SHP77 (cell line): ENCODE results near the gene PREP.
"Not testable (repeated sequence)": the region's sequence is repeated elsewhere in the genome, so short reads cannot be mapped to it uniquely, and the experiment has no call there.

Source experiments
- DNase-seq, 2 experiments: peaks; one replicate each; lab custom pipeline; 2025; lab: John Stamatoyannopoulos, UW

PREP gene

DNA sequence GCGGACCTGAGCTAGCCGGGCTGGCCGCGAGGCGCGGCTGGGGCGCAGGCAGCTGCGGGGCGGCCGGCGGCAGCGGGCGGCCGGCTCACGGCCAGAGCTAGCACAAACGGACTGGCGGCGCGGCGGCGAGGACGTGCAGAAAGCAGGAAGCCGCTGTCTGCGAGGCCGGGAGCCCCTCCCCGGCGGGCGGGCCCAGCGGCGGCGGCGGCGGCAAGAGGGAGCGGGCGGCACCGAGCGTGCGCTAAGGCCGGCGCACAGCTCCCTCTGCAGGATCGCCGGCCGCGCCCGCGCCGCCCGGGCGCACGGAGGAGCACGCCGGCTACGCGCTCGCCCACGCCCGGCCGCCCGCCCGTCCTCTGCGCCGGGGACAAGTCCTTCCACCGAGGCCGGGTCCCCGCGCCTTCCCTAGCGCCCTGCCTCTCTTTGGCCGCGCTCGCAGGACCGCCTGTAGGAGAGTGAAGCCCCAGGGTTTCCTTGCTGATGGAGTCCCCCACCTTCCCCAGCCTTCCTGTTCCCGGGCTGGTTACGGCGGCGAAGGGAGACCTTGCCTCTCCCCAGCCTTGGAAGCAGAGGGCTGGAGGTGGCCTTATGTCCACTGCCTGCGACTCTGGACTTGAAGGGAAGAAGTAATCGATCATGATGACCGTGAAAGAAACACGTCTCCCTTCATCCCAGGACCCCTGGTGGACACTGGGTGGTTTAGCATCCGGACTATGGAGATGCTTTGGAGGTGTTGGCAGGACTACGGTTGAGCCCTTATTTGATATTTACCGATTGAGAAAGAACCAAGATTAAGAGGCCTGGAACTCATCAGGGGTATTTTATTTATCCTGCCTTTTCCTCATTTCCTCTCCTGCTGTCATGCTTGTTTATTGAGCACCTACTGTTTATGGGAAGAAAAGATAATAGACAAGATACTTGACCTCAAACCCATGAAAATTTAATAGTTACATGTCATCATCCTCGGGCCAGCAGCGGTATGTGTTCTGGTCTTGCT, at the start of gene PREP:
Gene PREP (minus strand): TSS at position 144 of the 997 bp plus-strand sequence. CDS start 191 bp downstream, outside the sequence.
- DNase-seq = peak; percentile 51 to 62

DNA sequence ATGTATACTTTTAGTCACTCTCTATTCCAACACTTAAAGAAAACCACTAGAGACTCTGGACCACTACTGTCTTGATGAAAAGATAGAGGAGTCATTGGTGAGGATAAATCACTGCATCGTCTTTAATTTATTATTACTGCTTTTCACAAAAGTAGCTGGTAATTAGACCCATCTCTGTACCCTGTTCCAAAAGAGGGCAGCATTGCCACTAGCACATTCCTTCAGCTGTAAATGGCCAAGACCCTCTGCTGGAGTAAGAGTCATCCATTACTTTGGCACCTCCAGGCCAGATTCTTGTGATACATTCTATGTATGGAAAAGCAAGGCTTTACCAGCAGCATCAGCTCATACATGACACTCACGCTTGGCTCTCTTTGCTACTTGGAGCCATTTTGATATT, 49.5 kb upstream of the PREP start:
- no peak for DNase-seq

DNA sequence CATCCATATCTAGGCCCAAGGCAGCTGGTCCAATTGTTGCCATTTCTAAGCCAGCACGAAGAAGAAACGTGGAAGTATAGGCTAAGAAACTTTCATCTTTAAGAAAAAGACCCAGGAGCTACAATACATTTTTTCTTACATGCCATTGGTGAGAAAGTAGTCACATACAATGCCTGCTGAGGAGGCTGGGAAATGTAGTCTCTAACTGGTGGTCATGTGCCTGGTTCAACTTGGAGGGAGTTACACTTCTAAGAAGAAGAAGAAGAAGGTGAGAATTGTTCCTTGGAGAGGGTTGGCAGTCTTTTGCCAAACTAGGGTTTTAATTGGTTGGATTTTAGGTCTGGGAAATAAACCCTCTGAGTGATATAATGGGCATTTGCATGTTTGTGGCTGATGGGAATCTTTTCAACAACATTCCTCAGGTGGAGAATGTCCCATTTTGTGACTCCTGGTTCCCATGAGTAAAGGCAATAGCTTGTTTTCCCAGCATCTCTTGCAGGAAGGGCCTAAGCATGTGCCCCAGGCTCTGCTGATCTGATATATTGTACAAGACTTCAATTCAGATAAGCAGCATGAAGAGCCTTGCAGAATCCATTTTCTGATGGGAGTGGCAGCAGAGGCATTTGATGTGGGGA, 47.0 kb upstream of the PREP start:
- DNase-seq = no peak

DNA sequence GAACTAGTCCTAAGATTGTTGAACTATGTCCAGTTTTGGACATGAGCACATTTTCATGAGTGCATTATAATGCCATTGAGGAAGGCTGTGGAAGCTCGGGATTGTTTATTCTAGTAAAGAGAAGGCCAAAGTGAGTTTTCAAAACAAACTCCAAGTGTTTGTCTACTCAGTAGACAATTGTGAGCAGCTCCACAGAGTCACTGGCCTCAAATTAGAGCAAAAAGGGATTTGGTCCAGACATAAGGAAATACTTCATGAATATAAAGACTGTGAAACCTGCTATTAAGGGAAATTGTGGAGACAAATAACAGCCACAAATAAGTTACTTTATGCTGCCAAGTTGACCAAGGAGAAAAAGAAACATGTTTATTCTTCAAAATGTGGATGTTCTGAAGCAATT, 42.6 kb upstream of the PREP start:
- DNase-seq = no peak

DNA sequence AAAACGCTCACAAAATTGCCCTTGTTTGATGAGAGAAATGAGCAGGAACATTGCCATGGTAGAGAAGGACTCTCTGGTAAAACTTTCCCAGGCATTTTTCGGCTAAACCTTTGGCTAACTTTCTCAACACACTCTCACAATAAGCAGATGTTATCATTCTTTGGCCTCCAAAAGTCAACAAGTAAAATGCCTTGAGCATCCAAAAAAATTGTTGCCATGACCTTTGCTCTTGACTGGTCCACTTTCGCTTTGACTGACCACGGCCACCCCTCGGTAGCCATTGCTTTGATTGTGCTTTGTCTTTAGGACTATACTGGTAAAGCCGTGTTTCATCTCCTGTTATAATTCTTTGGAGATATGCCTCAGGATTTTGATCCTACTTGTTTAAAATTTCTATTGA, 41.1 kb upstream of the PREP start:
- no peak for DNase-seq

DNA sequence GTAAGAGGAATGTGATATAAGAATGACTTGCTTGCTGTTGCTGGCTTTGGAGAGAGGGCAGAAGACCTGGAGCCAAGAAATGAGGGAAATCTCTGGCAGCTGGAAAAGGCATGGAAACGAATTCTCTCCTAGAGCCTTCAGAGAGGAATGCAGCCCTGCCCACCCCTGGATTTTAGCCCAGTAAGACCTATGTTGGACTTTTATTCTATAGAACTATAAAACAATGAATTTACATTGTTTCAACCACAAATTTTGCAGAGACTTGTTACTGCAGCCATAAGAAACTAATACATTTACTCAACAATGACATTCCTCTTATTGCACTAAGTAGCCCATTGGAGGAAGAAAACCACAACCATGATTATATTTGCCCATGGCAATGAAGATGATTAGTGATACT, 39.5 kb upstream of the PREP start:
- DNase-seq = no peak

DNA sequence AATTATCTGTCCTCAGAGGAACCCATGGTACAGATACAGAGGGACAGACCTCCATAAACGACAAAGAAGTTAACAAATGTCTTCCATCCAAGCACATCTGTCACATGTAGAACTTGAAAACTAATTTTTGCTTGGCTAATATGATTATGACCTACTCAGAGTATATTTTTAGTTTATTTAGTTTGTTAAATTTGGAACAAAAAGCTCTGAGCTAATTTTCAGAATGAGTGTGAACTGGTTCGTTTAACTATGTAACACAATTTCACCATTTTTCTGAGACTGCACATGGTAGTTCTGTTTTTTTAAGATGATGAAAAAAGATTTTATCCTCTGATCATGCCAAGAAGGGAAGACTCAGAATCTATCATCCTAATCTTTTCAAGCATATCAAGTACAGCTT, 34.4 kb upstream of the PREP start:
- DNase-seq = no peak

DNA sequence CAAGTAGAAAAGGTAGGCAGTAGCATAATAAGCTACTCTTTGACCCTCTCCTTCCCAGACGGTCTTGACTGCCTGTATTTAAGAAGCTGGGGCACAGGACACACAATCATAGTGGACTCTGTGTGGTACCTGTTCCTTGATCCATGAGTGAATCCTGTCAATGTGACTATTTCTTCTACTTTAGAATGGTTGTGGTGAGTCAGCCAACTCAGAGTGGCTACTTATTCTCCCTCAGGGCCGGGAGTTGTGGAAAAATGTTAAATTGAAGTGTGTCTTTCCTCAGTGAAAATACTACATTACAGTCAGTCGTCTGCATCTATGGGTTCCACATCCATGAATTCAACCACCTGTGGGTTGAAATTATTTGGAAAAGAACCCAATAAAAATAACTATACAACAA, 30.8 kb upstream of the PREP start:
- no peak for DNase-seq

DNA sequence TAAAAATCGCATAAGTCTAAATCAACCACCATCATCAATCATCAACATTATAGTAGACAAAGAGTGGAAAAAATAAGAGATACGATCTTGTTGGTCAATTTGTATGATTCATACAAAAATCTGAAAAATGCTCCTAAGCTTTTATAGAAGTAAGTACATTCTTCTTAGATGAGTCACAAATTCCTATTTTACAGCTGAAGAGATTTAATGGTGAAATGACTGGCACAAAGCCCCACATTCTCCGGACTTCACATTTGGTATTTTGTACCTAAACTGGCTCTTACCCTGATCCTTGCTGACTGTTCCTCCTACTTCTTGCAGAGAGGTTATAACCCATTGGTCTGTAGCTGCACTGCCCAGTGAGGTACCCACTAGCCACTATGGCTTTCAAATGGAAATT, 29.9 kb upstream of the PREP start:
- no peak for DNase-seq

DNA sequence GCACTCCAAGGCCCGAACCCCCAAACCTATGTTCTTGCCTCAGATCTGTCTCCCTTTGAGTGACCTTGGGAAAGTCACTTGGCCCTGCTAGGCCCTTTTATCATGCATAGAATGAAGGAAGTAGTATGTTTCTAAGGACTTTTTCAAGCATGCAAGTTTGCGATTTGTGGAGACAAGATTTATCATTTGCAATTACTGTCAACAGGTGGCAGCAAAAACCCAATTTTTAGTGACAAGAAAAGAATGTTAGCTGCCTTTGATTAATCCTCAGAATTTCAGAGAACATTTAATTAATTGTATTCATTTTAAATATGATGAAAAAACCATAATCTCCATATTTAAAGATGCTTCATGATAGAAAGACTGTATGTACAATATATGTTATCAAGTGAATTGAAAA, 28.3 kb upstream of the PREP start:
- DNase-seq = peak in 1 of 2 experiments; percentile 1

DNA sequence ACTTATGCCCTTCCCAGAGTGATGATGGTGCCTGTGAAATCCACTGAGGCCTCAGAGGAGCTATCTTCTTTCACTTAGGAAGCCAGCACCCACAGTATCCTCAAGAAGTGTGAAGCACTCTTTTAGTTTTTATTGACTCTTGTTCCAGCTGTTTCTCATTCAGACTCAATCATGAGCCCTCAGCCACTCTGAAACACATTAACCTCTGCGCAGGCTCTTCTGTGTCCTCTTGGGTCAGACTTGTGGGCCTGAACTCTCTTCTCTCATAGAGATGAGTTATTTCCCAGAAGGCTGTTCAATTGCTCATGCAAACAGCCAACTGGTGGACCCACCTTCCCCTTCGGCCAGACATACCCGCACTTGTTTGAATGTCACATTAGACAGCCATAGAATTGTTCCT, 27.8 kb upstream of the PREP start:
- no peak for DNase-seq

DNA sequence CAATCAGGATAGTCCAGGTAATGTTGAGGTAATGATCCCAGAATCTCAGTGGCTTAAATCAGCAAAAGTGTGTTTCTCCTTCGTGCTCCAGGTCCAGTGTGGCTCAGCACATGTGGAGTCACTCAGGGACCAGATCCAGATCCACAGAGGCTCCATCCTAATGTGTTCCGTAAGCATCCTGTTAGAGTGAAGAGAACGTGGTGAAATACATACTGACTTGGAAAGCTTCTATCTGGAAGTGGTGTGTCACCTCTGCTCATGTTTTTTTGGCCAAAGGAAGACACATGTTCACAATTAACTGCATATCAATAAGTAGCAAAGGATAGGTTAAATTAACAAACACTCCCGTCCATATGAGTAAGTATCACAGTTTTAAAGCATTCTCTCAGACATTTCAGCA, 26.8 kb upstream of the PREP start:
- DNase-seq = no peak

DNA sequence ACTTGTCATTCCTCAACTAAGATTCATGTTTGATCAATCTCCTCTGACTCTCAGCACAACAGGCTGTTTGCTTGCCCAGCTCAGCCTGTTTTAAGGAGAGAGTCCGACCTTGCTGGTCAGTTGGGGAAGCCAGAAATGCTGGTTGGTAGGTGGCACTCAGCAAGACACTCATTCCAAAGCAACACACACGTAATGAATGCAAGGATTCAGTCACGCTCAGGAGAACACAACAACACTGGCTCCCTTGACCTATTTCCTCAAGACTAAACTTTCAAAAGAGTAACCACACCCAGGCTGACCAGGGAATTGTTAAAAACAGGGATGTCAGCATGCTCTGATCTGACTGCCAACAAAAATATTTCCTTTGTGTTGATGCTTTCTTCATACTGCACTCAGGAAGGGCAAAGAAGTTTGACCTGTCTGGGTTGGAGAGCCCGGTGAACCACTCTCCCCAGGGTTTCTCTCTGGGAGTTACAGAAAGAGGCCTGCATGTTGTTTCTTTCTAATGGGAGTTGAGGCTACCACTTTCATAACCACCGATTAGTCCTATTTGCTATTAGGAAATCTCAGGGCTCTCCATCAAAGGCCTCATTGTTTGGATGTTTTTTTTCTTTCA, 25.6 kb upstream of the PREP start:
- DNase-seq = no peak

DNA sequence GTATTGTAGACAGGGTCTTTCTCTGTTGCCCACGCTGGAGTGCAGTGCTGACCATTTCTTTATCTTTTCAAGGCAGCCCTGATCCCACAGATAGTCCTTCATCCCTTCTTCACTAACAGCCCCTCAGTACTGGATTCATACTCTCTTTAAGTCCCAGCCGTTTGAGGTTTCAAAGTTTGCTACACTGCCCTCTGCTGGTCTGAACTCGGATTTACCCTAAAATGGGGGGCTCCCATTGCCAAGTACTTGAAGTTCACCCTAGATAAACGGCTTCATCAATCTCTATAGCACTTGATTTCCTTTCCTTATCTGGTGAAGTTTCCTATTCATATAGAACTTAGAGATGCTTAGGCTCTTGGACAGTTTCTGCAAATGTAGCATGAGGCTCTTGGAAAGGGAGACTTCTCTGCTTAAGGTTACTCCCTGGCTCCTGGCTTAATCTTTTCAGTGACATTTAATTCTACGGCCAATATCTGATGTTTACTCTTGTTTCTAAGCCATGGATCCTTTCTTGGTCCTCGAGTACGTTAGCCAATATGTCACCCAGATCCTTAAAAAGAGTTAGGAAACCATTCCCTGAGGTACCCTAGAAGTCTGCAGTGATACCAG, 21.4 kb upstream of the PREP start:
- DNase-seq = peak in 1 of 2 experiments; percentile 1

DNA sequence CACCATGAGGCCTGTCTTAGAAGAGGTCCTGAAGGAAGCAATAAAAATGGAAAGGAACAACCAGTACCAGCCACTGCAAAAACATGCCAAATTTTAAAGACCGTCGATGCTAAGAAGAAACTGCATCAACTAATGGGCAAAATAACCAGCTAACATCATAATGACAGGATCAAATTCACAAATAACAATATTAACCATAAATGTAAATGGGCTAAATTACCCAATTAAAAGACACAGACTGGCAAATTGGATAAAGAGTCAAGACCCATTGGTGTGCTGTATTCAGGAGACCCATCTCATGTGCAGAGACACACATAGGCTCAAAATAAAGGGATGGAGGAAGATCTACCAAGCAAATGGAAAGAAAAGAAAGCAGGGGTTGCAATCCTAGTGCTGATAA, 14.1 kb upstream of the PREP start:
- not testable (repeated sequence) for DNase-seq

DNA sequence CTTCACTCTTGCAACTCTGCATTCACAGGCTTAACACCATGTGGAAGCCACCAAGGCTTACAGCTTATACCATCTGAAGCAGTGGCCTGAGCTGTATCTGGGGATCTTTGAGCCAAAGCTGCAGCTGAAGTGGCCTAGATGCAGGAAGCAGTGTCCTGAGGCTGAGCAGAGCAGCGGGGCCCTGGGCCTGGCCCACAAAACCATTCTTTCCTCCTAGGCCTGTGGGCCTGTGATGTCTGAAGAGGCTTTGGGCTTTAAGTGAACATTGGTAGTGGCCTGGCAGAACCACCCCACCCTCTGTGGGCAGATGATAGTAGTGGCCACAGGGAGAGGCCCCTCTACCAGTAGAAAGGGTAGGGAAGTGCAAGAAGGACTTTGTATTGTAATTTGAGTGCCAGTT, 6.9 kb upstream of the PREP start:
- DNase-seq = no peak

DNA sequence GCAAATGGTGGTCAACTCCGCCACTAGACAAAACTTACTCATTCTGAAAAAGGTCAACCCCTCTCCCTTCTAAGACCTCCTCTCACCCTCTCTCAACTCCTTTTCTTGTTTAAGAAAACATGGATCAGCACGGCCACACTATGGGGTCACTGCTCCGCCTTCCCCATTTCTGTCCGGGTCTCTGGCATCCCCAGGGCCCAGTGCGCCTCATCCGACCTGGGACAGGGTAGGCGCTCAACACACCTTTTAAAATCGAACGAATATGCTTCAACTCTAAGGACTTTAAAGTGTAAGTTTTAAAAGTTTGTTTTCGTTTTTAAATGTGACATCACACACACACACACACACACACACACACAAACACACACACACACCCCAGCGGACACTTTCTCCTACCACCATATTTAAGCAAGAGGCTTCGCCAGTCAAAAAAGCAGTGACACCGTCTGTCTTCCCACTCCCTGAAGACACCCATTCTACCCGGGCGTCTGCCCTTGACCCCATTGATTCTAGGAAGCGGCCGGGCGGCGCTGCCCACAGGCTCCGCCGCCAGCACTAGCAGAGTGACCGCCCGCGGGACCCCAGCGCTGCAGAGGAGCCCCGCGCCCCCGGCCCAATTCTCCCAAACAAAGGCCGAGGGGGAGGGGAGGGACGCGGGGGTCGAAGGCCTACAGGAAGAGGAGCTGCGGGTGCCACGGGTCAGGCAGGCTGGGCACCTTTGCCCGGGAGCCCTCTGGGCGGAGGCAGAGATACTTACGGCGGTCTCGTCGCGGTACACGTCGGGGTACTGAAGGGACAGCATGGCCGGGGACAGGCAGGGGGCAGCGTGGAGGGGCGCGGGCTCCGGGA, 568 bp downstream of the PREP start:
- no peak for DNase-seq

DNA sequence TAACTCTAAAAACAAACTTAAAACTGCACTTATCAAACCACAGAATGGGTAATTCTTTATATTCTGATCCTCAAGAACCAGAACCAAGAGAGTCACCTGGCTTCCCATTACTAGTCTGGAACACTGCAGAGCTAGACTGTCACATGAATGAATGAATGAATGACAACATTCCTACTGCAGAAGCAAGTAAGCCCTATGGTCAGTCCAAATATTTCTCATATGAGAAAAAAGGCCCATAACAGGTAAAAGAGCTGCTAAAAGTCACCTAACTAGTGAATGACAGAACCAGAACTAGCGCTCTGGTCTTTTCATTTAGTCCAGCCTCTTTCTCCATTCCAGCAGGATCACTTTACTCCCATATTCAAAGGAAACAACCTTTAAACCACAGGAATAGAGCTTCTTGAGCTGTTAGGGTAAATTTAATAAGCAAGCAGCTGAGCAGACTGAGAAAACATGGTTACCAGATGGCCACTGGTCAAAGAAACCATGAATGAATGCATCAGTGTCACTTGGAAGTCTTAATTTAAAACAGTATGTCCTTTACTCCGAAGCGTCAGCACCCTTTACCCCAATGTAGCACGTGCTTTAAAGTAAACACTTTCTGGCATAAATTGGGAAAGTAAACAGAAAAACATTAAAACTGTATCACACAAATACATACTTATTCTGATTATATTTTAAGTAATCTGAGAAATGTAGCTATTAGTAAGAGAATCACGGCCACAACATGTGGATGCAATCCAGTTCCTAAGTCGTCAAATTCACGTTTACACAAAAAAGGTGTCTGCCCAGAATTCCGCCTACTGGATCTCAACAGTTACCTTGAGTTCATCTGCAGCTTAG, 1.4 kb downstream of the PREP start:
- DNase-seq = no peak

DNA sequence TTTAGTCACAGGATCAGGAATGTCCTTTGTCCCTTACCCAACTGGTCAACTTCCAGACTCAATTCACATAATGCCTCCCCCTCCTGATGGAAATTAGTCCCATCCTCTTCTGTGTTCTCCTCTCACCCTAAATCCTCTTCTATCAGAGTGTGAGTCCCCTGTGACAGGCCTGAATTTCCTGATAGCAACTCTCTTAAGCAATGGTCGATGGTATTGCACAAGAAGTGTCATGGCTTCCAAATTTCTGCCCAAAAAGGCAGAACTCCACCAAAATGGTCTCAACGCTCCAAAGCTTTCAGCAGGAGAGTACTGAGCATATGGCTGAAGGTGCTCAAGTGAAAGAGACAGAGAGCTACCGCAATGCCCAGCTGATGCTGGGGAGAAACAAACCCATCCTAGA, 2.4 kb downstream of the PREP start:
- no peak for DNase-seq

DNA sequence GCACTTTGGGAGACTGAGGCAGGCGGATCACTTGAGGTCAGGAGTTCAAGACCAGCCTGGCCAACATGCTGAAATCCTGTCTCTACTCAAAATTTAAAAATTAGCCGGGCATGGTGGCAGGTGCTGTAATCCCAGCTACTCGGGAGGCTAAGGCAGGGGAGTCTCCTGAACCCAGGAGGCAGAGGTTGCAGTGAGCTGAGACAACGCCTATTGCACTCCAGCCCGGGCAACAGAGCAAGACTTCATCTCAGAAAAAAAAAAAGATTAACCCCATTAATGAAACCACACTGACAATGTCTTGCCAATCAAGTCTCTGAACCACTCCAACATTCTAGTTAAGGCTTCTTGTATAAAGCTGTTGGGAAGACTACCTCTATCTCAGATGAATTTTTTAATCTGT, 4.0 kb downstream of the PREP start:
- no peak for DNase-seq

DNA sequence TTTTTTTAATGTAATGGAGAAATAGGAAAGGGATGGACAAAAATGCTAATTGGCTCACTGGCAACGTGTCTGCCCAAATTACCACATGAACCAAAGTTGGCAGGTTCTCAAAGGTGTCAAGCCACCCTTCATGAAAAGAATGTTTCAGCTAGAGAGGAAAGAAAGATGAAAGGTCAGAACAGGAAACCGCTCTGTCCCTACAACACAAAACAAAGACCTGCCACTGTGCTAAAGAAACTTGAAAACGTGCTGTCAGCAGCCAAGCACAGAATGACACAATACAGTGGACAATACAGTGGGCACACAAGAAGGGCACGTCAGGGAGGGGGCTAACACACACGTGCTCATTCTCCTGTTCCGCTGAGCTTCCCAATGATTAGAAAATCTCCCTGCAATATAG, 4.9 kb downstream of the PREP start:
- DNase-seq = no peak
